ENCODE results near the gene FAM187B.
"Not testable (repeated sequence)": the region's sequence is repeated elsewhere in the genome, so short reads cannot be mapped to it uniquely, and the experiment has no call there.

The FAM187B gene

DNA sequence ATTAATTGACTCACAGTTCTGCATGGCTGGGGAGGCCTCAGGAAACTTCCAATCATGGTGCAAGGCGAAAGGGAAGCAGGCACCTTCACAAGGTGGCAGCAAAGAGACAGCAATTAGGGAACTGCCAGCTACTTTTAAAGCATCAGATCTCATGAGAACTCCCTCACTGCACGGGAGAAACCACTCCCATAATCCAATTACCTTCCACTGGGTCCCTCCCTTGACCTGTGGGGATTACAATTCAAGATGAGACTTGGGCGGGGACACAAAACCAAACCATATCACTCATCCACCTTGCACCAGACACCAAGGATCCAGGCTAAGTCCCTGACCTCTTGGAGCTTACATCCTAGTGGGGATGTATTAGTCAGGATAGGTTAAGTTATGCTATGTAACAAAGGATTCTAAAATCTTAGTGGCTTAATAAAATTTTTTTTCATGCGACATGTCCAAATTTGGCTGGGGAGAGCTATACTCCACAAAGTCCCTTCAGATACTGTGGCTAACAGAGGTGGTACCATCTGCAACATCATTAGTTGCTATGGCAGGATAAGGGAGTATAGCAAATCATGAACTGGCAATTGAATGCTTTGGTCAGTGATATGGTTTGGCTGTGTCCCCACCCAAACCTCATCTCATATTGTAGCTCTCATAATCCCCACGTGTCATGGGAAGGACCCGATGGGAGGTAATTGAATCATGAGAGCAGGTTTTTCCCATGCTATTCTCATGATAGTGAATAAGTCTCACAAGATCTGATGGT is 8.3 kb upstream of the FAM187B start:
- Mint-ChIP-seq H3K27me3 (peaks cover 0 to 11% of the 10 kb centered on the region in 2 donors), H3K36me3 (ENCODE audit: insufficient read depth) (no peaks in the 10 kb centered on the region), H3K4me1 (ENCODE audit: low read depth in 2 of 2) (peaks cover 14 to 20% of the 10 kb centered on the region in 2 donors), H3K9me3 (peaks cover 0 to 3% of the 10 kb centered on the region in 2 donors), H3K4me3 (no peak overlapping the region), H3K27ac (no peak overlapping the region)
- ATAC-seq (replicated peaks), result no peak
- DNase-seq, result peak in 1 of 3 experiments; percentile 16

DNA sequence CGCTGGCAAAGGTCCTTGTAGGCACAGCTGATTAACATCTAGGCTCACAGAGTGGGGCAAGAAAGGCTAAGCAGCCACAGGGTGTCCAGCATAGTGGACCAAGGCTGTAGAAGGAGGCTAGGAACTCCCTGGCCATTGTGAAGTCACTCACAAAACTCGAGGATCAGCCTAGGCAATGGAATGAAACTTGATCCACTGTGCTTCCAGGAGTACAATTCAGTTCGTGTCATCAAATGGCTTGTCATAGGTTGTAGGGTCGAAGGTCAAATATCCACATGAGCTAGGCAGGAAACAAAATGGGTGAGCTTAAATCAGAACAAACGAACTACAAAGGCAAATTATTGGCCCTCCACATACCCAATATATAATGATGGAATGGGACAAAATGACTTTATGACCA is 4.4 kb upstream of the FAM187B start:
- H3K27ac Mint-ChIP-seq, result peak overlapping the region in 1 of 2 donors; percentile 47
- H3K27me3 Mint-ChIP-seq, result peaks cover 0 to 6% of the 10 kb centered on the region in 2 donors
- peaks cover 3% of the 10 kb centered on the region for H3K36me3 Mint-ChIP-seq (ENCODE audit: insufficient read depth)
- H3K9me3 Mint-ChIP-seq, result no peaks in the 10 kb centered on the region
- DNase-seq (no peak), ATAC-seq (replicated peaks) (no peak)
- H3K4me1 Mint-ChIP-seq (ENCODE audit: low read depth in 2 of 2), result peaks cover 0 to 4% of the 10 kb centered on the region in 2 donors
- H3K4me3 Mint-ChIP-seq, result no peak overlapping the region

GRCh38 chr19:35231956-35232645 is 3.6 kb upstream of the FAM187B start:
- Mint-ChIP-seq H3K36me3 (ENCODE audit: insufficient read depth) (peaks cover 3% of the 10 kb centered on the region), H3K4me3 (no peak overlapping the region), H3K9me3 (no peaks in the 10 kb centered on the region), H3K4me1 (ENCODE audit: low read depth in 2 of 2) (peaks cover 0 to 4% of the 10 kb centered on the region in 2 donors), H3K27me3 (peaks cover 0 to 6% of the 10 kb centered on the region in 2 donors), H3K27ac (peak overlapping the region in 1 of 2 donors; percentile 47)
- no peak for ATAC-seq (replicated peaks)
- no peak for DNase-seq

GRCh38 chr19:35229601-35230000 is 1.1 kb upstream of the FAM187B start:
- H3K9me3 Mint-ChIP-seq, result no peaks in the 10 kb centered on the region
- peaks cover 6% of the 10 kb centered on the region in 2 donors for H3K27me3 Mint-ChIP-seq
- H3K36me3 Mint-ChIP-seq (ENCODE audit: insufficient read depth), result peaks cover 3% of the 10 kb centered on the region
- H3K4me1 Mint-ChIP-seq (ENCODE audit: low read depth in 2 of 2), result peaks cover 0 to 6% of the 10 kb centered on the region in 2 donors
- no peak for ATAC-seq (replicated peaks)
- H3K4me3 Mint-ChIP-seq, result no peak overlapping the region
- no peak for DNase-seq
- no peak overlapping the region for H3K27ac Mint-ChIP-seq

DNA sequence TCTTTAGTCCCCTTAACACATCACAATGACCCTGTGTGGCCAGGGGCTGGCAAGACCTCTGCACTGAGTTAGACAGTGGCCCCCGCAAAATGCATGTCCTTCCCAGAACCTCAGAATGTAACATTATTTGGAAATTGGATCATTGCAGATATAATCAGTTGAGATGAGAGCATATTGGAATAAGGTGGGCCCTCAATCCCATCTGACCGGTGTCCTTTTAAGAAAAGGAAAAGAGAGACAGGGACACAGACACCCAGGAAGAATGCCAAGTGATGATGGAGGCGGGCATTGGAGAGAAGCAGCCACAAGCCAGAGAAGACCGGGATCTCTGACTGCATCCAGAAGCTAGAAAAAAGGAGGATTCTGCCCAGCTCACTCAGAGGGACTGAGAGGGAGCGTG is 1.8 kb downstream of the FAM187B start:
- H3K36me3 Mint-ChIP-seq (ENCODE audit: insufficient read depth), result peaks cover 3% of the 10 kb centered on the region
- H3K27me3 Mint-ChIP-seq, result peaks cover 6% of the 10 kb centered on the region in 2 donors
- H3K4me1 Mint-ChIP-seq (ENCODE audit: low read depth in 2 of 2), result peaks cover 0 to 10% of the 10 kb centered on the region in 2 donors
- no peak for ATAC-seq (replicated peaks)
- no peak overlapping the region for H3K27ac Mint-ChIP-seq
- no peak for DNase-seq
- H3K4me3 Mint-ChIP-seq, result no peak overlapping the region
- H3K9me3 Mint-ChIP-seq, result no peaks in the 10 kb centered on the region

GRCh38 chr19:35225951-35226350 is 2.6 kb downstream of the FAM187B start:
- H3K27me3 Mint-ChIP-seq, result peaks cover 6% of the 10 kb centered on the region in 2 donors
- H3K36me3 Mint-ChIP-seq (ENCODE audit: insufficient read depth), result peaks cover 3% of the 10 kb centered on the region
- no peak overlapping the region for H3K4me3 Mint-ChIP-seq
- H3K9me3 Mint-ChIP-seq, result no peaks in the 10 kb centered on the region
- peak overlapping the region in 1 of 2 donors; percentile 73 for H3K27ac Mint-ChIP-seq
- DNase-seq (no peak), ATAC-seq (replicated peaks) (no peak)
- H3K4me1 Mint-ChIP-seq (ENCODE audit: low read depth in 2 of 2), result peaks cover 0 to 10% of the 10 kb centered on the region in 2 donors

DNA sequence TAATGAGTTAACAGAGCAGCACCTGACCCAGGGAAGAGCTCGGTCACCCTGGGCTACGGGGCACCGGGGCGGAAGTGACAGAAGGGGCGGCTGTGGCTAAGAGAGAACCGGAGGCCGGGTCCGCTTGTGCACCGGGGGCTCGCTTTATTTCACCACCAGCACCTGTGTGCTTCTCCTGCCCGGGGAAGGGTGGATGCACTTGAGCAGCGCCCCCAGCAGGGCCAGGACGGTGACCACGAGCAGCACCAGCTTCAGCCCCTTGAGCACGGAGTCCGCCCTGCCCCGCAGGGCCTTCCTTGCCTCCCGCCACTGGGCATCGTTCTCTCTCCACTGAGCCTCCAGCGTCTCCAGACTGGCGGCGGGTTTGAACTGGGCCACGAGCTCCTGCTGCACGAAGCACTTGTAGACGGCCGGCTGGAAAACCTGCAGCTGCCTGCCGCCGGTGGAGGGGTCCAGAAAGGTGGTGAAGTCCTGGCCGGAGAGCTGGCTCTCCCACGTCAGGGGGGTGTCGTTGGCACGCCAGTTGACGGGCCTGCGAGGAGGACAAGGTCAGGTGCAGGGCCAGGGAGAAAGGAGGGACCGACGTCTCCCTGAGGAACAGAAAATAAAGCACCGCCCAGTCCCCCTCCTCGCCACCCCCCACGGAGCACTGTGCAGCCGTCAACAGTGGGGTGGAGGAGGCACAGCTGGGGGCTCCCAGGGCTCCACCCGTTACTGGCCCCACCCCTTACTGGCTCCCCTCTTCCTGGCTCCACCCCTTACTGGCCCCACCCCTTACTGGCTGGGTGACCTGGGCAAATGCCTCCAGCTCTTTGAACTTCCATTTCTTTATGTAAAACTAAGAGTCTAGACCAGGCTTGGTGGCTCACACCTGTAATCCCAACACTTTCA is 3.6 kb downstream of the FAM187B start:
- Mint-ChIP-seq H3K4me3 (no peak overlapping the region), H3K27me3 (peaks cover 5 to 6% of the 10 kb centered on the region in 2 donors), H3K36me3 (ENCODE audit: insufficient read depth) (peaks cover 3% of the 10 kb centered on the region), H3K9me3 (no peaks in the 10 kb centered on the region), H3K4me1 (ENCODE audit: low read depth in 2 of 2) (peaks cover 0 to 10% of the 10 kb centered on the region in 2 donors), H3K27ac (peak overlapping the region in 1 of 2 donors; percentile 73)
- no peak for ATAC-seq (replicated peaks)
- no peak for DNase-seq

DNA sequence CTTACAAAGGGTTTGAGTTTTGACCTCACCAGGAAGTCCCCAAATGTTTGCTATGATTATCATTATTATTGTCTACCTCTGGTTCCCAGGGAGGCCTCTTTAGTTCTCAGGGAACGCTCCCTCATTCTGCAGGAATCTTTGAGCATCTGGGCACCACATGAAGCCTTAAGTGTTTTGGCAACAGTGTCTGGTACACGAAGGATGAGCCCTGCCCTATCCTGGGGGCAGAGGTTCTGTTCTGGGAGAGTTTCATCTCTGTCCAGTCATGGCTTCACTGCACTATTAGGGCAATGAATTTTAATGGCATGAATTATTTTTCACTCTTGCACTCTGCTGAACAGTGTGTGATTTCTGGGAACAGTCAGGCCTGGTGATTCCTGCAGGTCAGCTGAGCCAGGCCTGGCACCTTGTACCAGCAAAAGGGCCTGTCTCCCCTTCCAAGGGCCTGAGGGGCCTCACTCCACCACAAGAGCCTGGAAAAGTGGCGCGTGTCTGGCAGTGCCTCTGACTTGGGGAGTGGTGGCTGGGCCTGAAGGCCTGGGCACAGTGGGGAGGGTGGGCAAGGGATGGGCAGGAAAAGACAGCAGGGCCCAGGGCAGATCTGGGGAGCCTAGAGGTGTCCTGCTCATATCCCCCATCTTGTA is 4.6 kb downstream of the FAM187B start:
- Mint-ChIP-seq H3K4me1 (ENCODE audit: low read depth in 2 of 2) (peaks cover 0 to 10% of the 10 kb centered on the region in 2 donors), H3K9me3 (no peaks in the 10 kb centered on the region), H3K27me3 (peaks cover 0 to 6% of the 10 kb centered on the region in 2 donors), H3K27ac (no peak overlapping the region), H3K36me3 (ENCODE audit: insufficient read depth) (no peaks in the 10 kb centered on the region), H3K4me3 (no peak overlapping the region)
- ATAC-seq (replicated peaks), result no peak
- DNase-seq, result no peak

GRCh38 chr19:35223084-35223790 is 5.3 kb downstream of the FAM187B start:
- H3K4me3 Mint-ChIP-seq, result no peak overlapping the region
- ATAC-seq (replicated peaks) (no peak), DNase-seq (no peak)
- no peaks in the 10 kb centered on the region for H3K36me3 Mint-ChIP-seq (ENCODE audit: insufficient read depth)
- peak overlapping the region; percentile 21 to 35 for H3K27ac Mint-ChIP-seq
- peaks cover 0 to 10% of the 10 kb centered on the region in 2 donors for H3K4me1 Mint-ChIP-seq (ENCODE audit: low read depth in 2 of 2)
- peaks cover 0 to 6% of the 10 kb centered on the region in 2 donors for H3K27me3 Mint-ChIP-seq
- no peaks in the 10 kb centered on the region for H3K9me3 Mint-ChIP-seq

- ATAC-seq (replicated peaks), result no peak
- Mint-ChIP-seq H3K4me3 (no peak overlapping the region), H3K27me3 (peaks cover 0 to 6% of the 10 kb centered on the region in 2 donors), H3K9me3 (no peaks in the 10 kb centered on the region), H3K36me3 (ENCODE audit: insufficient read depth) (no peaks in the 10 kb centered on the region), H3K27ac (peak overlapping the region; percentile 21 to 35), H3K4me1 (ENCODE audit: low read depth in 2 of 2) (peaks cover 0 to 10% of the 10 kb centered on the region in 2 donors)
- no peak for DNase-seq
These were observed 6.0 kb downstream of the FAM187B start for GRCh38 chr19:35222373-35223015.

- not testable (repeated sequence) for H3K27me3 Mint-ChIP-seq; H3K27ac Mint-ChIP-seq; ATAC-seq (replicated peaks); H3K4me1 Mint-ChIP-seq (ENCODE audit: low read depth in 2 of 2); H3K9me3 Mint-ChIP-seq; H3K36me3 Mint-ChIP-seq (ENCODE audit: insufficient read depth); DNase-seq; H3K4me3 Mint-ChIP-seq
These were observed 7.5 kb downstream of the FAM187B start for GRCh38 chr19:35220973-35221590.

Measured in effector memory CD8-positive, alpha-beta T cell (primary cell).